Mesodermal cell (in vitro differentiated cells): ENCODE data around the gene FEZ2.

Source experiments
- H3K27ac ChIP-seq: 2 replicates; pipeline ENCODE4 v1.7.0; 2013; ENCODE audit warnings: mild to moderate bottlenecking, low read depth, low read length, moderate library complexity; ENCODE audit not compliant: severe bottlenecking
- H3K36me3 ChIP-seq: 2 replicates; pipeline ENCODE4 v1.7.1; 2013; ENCODE audit warnings: mild to moderate bottlenecking, low read length, moderate library complexity; ENCODE audit not compliant: control insufficient read depth, insufficient read depth
- H3K4me1 ChIP-seq: one replicate; pipeline ENCODE4 v1.7.1; 2013; ENCODE audit warnings: mild to moderate bottlenecking, low read length; ENCODE audit not compliant: insufficient read depth, control insufficient read depth, poor library complexity, severe bottlenecking
- H3K4me3 ChIP-seq: 2 replicates; pipeline ENCODE4 v1.7.0; 2013; ENCODE audit warnings: low read length, control low read depth, mild to moderate bottlenecking; ENCODE audit not compliant: insufficient read depth, poor library complexity, severe bottlenecking; ENCODE audit errors: extremely low read depth
- H3K9me3 ChIP-seq: 2 replicates; pipeline ENCODE4 v1.7.1; 2013; ENCODE audit warnings: mild to moderate bottlenecking, low read length, moderate library complexity; ENCODE audit not compliant: control insufficient read depth
- WGBS, 2 experiments: methylation state at CpG; one replicate each; pipeline ENCODE4 v1.1.5; 2013; ENCODE audit warnings: missing lambda C conversion rate in 2 of 2; ENCODE audit not compliant: insufficient coverage in 2 of 2; 5-methylcytosine and 5-hydroxymethylcytosine counted together

The FEZ2 gene

DNA sequence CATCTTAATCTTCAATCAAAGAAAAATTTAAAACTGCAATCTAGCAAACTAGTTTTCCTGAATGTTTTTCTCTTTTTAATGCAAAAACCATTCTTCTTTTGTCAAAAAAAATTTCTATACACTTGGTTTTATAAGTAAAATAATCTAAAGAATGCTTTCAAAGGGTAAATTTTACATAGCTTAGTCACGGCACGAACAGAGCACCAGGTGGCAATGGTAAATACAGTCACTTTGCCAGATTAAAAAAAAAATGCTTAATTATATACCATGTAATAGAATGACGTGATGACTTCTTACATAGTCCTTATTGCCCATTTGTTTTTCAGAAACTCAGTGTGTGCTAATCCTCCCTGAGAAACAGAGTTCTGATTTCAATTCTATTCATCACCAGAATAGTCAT is 10.4 kb downstream of the FEZ2 start:
- no peak overlapping the region for H3K27ac ChIP-seq
- no peaks in the 10 kb centered on the region for H3K4me1 ChIP-seq
- no CpG with 5 or more reads among the region's 3 CpGs for WGBS, 2 experiments
- no peaks in the 10 kb centered on the region for H3K9me3 ChIP-seq
- peaks cover 81% of the 10 kb centered on the region for H3K36me3 ChIP-seq
- no peak overlapping the region for H3K4me3 ChIP-seq

DNA sequence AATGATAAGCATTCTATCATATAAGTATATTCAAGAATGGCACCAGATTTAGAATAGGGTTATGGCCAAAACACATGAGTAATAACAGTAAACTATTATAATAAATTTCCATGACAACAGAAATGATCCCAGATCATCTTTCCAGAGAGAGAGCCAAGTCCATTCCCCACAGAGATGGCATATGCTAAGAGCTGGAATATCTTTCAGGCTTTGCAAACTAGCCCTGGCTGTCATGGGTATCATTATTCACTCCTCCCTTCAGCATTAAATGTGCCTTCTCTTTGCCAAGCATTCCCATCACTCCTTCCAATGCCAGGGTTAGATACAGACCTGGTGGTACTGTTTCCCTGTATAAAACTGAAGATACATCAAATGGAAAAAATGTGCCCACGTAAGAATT is 10.9 kb downstream of the FEZ2 start:
- Histone ChIP-seq H3K4me3 (no peak overlapping the region), H3K4me1 (no peaks in the 10 kb centered on the region), H3K27ac (no peak overlapping the region), H3K9me3 (no peaks in the 10 kb centered on the region), H3K36me3 (peaks cover 85% of the 10 kb centered on the region)
- 88 to 100% methylated on average over 1 of the region's 1 CpG for WGBS, 2 experiments

DNA sequence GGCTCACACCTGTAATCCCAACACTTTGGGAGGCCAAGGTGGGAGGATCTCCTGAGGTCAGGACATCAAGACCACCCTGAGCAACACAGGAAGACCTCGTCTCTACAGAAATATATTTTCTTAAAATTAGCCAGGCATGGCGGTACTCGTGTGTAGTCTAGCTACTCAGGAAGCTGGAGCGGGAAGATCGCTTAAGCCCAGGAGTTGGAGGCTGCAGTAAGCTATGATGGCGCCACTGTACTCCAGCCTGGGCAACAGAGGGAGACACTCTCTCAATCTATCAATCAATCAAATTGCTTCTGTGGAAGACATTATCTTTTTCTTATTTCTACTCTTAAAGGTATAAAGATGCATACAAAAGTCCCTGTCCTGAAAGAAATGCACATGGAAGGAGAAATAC is 11.3 kb downstream of the FEZ2 start:
- Histone ChIP-seq H3K36me3 (peaks cover 85% of the 10 kb centered on the region), H3K4me1 (no peaks in the 10 kb centered on the region), H3K9me3 (no peaks in the 10 kb centered on the region), H3K27ac (no peak overlapping the region), H3K4me3 (no peak overlapping the region)
- WGBS, 2 experiments, result 97 to 98% methylated on average over 5 to 6 of the region's 6 CpGs

DNA sequence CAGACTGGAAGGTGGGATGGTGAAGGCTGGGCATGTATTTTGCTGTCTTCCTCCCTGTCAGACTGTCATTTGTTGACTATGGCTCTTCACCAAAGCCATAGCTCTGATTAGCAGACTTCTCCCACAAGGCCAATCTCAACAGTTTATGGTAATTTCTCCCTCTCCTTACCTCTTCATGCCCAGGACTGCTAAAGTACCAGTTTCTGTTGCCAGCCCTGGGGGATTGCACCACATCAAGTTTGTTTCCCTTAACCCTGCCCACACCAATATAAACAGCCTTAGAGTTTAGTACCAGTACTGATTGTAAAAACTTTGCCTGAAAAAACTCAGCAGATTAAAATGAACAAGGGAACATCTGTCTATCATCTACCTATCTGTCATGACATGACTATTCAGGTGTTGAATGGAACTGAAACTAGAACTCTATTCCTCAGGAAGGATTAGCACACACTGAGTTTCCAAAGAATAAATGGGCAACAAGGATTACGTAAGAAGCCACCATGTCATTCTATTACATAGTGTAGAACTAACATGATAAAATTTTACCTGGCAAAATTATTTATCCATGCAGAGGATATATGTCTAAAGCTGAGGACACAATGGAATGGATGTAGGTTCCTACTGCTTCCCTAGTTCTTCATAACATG is 13.7 kb downstream of the FEZ2 start:
- no CpG with 5 or more reads among the region's 1 CpG for WGBS, 2 experiments

DNA sequence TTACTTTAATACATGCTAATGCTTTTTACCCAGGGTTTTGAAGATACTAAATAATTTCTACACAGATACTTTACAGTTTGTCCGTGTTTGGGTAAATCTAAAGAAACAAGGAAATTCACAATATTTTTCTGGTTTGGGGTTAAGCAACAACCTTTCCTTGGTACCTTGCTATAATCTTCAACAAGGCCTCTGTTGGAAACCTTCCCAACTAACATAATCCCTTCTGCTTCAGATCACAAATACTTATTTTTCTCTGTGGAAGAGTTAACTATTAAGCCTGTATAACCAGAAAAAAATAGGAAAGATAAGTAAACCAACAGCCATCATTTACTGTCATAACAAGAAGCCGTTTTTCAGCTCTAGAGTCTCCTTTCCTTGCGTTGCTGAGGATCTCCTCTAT is 15.0 kb downstream of the FEZ2 start:
- no peak overlapping the region for H3K27ac ChIP-seq
- no peak overlapping the region for H3K4me3 ChIP-seq
- peaks cover 94% of the 10 kb centered on the region for H3K36me3 ChIP-seq
- 87 to 88% methylated on average over 2 of the region's 3 CpGs for WGBS, 2 experiments
- no peaks in the 10 kb centered on the region for H3K9me3 ChIP-seq
- no peaks in the 10 kb centered on the region for H3K4me1 ChIP-seq

More for the DNA sequence above, 13.7 kb downstream of the FEZ2 start:
- Histone ChIP-seq H3K4me1 (no peaks in the 10 kb centered on the region), H3K27ac (no peak overlapping the region), H3K36me3 (peaks cover 94% of the 10 kb centered on the region), H3K4me3 (no peak overlapping the region), H3K9me3 (no peaks in the 10 kb centered on the region)

DNA sequence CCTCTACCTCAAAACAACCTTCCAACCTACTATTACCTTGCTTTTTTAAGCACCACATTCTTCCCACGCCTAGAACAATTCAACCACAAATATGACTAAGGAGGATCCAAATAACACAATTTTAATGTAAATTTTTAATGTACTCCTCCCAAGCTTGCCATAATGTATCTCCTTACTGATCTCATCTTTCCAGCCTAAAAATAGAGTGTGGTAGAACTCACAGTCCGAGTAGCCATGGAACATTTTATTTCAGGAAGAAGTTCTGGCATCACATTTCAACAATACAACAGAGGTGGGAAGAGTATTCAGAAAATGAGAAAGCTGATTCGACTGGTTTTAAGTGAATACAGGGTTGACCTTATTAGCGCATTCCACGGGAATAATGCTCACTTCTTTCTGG is 15.4 kb downstream of the FEZ2 start:
- H3K4me3 ChIP-seq, result no peak overlapping the region
- no peak overlapping the region for H3K27ac ChIP-seq
- 100% methylated on average over 1 of the region's 5 CpGs for WGBS, 2 experiments
- peaks cover 94% of the 10 kb centered on the region for H3K36me3 ChIP-seq
- no peaks in the 10 kb centered on the region for H3K9me3 ChIP-seq
- no peaks in the 10 kb centered on the region for H3K4me1 ChIP-seq

DNA sequence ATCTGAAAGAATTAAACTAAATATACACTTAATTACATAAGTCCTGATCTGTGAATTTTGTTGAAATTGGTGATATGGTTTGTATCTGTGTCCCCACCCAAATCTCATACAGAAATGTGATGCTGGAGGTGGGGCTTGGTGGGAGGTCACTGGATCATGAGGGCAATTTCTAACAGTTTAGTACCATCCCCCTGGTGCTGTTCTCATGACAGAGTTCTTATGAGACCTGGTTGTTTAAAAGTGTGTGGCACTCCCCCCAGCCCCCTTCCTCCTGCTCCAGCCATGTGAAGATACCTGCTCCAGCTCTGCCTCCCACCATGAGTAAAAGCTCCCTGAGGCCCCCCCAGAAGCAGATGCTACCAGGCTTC is 18.7 kb downstream of the FEZ2 start:
- no peak overlapping the region for H3K4me3 ChIP-seq
- H3K9me3 ChIP-seq, result no peaks in the 10 kb centered on the region
- H3K4me1 ChIP-seq, result no peaks in the 10 kb centered on the region
- H3K27ac ChIP-seq, result no peak overlapping the region
- peaks cover 90% of the 10 kb centered on the region for H3K36me3 ChIP-seq

DNA sequence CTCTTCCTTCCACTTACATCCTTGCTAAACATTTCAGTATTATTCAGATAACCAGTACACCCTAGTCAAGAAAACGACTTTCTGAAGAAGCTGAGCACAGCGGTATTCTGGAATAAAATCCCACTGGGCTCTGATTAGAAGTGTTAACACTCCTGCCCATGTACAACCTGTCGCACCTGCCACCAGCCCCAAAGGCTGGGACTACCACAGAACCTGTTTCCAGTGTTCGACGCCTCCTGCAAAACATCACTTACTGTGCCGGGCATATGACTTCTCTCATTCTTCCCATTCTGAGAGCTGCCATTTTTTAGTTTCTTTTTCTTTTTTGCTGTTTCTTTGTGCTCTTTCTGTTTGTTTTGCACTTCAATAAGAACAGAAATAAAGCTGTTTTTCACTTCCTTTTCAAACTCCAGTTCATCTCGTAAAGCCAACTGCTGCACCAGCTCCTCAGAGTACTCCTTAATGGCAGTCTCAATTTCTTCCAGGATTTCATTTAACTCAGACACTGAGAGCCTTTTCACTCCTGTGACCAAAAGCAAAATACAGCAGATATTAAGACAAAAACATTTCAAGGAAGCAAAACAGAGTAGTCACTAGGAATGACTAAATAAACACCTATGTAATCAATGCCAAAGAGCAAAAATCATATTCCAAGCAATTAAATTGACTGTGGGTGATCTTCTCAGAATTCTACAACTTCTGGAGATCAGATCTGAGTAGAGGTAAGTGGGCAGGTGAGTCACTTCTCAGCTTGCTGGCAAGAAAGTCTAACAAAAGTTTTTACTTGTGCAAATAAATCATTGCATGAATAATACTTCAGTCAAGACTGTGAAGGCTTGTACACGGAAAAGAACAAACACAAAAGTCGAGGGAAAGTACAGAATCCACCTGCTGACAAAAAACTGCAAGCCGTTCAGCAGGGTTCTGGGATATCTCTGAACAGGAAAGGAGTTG is 19.3 kb downstream of the FEZ2 start:
- no peaks in the 10 kb centered on the region for H3K4me1 ChIP-seq
- H3K27ac ChIP-seq, result no peak overlapping the region
- H3K4me3 ChIP-seq, result no peak overlapping the region
- no peaks in the 10 kb centered on the region for H3K9me3 ChIP-seq
- H3K36me3 ChIP-seq, result peaks cover 89% of the 10 kb centered on the region
- 96 to 97% methylated on average over 9 of the region's 10 CpGs for WGBS, 2 experiments

DNA sequence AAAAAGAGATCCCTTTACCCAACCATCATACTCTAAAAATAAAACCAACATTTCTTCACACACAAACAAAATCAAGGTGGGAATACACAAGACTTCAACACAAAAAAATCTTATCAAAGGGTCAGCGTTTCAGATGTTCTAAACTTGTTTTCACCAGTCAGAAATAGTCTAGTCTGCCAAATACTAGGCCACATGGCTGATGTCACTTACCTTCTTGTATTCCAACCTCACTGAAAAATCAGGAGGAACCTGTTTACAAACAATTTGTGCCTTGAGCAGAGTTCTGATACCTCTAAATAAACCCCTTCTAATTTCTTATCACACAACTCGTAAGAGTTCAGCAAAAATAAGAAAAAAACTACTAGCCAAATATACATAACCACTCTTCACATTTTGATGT is 20.1 kb downstream of the FEZ2 start:
- WGBS, 2 experiments, result 95 to 100% methylated on average over 1 to 2 of the region's 2 CpGs
- Histone ChIP-seq H3K9me3 (no peaks in the 10 kb centered on the region), H3K27ac (no peak overlapping the region), H3K36me3 (peaks cover 88% of the 10 kb centered on the region), H3K4me3 (no peak overlapping the region), H3K4me1 (no peaks in the 10 kb centered on the region)

DNA sequence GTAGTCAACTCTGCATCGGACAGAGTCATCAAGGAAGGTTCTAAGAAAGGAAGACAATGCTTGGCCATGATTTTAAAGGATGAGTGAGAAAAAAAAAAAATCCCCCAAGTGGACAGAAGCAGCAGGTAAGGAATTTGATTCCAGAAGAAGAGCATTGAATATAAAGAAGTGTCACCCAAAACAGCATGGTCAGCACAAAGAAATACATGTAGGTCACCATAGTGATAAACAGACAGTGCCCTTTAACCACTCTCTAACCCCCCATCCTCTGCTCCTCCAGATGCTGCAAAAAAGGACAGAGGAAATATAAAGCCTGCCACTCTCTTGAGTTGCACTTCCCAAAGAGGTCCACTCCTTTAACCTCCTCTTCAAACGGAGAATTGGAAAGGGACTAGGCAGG is 23.4 kb downstream of the FEZ2 start:
- Histone ChIP-seq H3K4me1 (peaks cover 7% of the 10 kb centered on the region), H3K36me3 (peaks cover 76% of the 10 kb centered on the region), H3K4me3 (no peak overlapping the region), H3K27ac (no peak overlapping the region), H3K9me3 (no peaks in the 10 kb centered on the region)
- WGBS, 2 experiments, result no CpG with 5 or more reads among the region's 2 CpGs

DNA sequence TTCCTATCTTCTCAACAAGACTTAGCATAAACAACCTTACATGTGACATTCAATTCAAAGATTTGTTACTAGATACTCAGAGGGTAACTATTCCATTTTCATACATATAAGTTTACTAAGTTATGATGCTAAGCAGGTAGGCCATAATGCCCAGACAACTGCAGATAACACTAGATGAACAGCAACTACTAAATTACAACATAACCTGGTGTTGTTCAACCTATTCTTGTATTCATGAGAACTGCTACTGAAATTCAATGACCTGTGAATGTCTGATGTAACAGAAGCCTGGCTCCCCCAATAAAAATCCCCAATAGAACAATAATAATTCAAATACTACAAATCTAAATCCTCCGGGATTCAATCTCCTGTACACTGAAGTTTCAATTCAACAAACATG is 24.8 kb downstream of the FEZ2 start:
- no CpG with 5 or more reads among the region's 1 CpG for WGBS, 2 experiments
- Histone ChIP-seq H3K9me3 (no peaks in the 10 kb centered on the region), H3K4me3 (no peak overlapping the region), H3K4me1 (peaks cover 21% of the 10 kb centered on the region), H3K36me3 (peaks cover 62% of the 10 kb centered on the region), H3K27ac (no peak overlapping the region)
